ENCODE measurements around the gene CLIC3. TPM values are rescaled to one million over a fixed set of nuclear protein-coding genes. Genes with fewer than 3 reads are reported as not detected.

The CLIC3 gene
- total RNA-seq, 1 experiment from 2014 or later = not detected

- intact Hi-C loops (cut with micrococcal nuclease; ENCODE audit: unreplicated experiment) = no loop called here
Measured at GRCh38 chr9:137038916-137039315, 42.5 kb upstream of the CLIC3 start.

GRCh38 chr9:137037483-137037882 is 41.1 kb upstream of the CLIC3 start:
- CTCF ChIA-PET = interaction anchor here (0.6 kb wide), 1 partner anchor 188 kb away, joined by 4 read pairs; no protein-coding TSS in a partner anchor
- Histone ChIP-seq H3K27me3 (replicated peaks; ENCODE audit: insufficient read depth, low read depth, low read length, poor library complexity) (no peaks in the 10 kb centered on the region), H3K9me3 (ENCODE audit: low read depth, low read length, poor library complexity, severe bottlenecking) (no peaks in the 10 kb centered on the region), H3K4me3 (ENCODE audit: low read depth, low read length, poor library complexity, severe bottlenecking) (no peak overlapping the region), H3K27ac (ENCODE audit: low read depth, low read length, poor library complexity, severe bottlenecking) (no peak overlapping the region), H3K4me1 (ENCODE audit: insufficient read depth, low read length, poor library complexity, severe bottlenecking) (peaks cover 22% of the 10 kb centered on the region), H3K36me3 (ENCODE audit: insufficient read depth, low read length, poor library complexity, severe bottlenecking) (peaks cover 19% of the 10 kb centered on the region)
- POLR2A ChIA-PET (ENCODE audit: low non-redundant PET) = no interaction called here
- intact Hi-C loops (cut with micrococcal nuclease; ENCODE audit: unreplicated experiment) = no loop called here
- no TSS peak for BruUV-seq (replicated peaks)
- no peak for DNase-seq (ENCODE audit: low spot score)
- TF ChIP-seq, protein P1, sequence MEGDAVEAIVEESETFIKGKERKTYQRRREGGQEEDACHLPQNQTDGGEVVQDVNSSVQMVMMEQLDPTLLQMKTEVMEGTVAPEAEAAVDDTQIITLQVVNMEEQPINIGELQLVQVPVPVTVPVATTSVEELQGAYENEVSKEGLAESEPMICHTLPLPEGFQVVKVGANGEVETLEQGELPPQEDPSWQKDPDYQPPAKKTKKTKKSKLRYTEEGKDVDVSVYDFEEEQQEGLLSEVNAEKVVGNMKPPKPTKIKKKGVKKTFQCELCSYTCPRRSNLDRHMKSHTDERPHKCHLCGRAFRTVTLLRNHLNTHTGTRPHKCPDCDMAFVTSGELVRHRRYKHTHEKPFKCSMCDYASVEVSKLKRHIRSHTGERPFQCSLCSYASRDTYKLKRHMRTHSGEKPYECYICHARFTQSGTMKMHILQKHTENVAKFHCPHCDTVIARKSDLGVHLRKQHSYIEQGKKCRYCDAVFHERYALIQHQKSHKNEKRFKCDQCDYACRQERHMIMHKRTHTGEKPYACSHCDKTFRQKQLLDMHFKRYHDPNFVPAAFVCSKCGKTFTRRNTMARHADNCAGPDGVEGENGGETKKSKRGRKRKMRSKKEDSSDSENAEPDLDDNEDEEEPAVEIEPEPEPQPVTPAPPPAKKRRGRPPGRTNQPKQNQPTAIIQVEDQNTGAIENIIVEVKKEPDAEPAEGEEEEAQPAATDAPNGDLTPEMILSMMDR (conservative IDR thresholded peaks at IDR 0.05; ENCODE audit: low read depth, low read length) = no peak
- no peak for TF ChIP-seq EZH2 (IDR thresholded peaks at IDR 0.05; ENCODE audit: borderline replicate concordance, low read depth, low read length, poor library complexity, severe bottlenecking)

More at GRCh38 chr9:137038916-137039315, 42.5 kb upstream of the CLIC3 start:
- Histone ChIP-seq H3K4me1 (ENCODE audit: insufficient read depth, low read length, poor library complexity, severe bottlenecking) (peaks cover 26% of the 10 kb centered on the region), H3K27ac (ENCODE audit: low read depth, low read length, poor library complexity, severe bottlenecking) (no peak overlapping the region), H3K4me3 (ENCODE audit: low read depth, low read length, poor library complexity, severe bottlenecking) (no peak overlapping the region), H3K9me3 (ENCODE audit: low read depth, low read length, poor library complexity, severe bottlenecking) (no peaks in the 10 kb centered on the region), H3K27me3 (replicated peaks; ENCODE audit: insufficient read depth, low read depth, low read length, poor library complexity) (no peaks in the 10 kb centered on the region), H3K36me3 (ENCODE audit: insufficient read depth, low read length, poor library complexity, severe bottlenecking) (peaks cover 19% of the 10 kb centered on the region)
- no TSS peak for BruUV-seq (replicated peaks)
- ChIA-PET POLR2A (ENCODE audit: low non-redundant PET) (no interaction called here), CTCF (no interaction called here)
- TF ChIP-seq, protein P1 (conservative IDR thresholded peaks at IDR 0.05; ENCODE audit: low read depth, low read length) = no peak
- TF ChIP-seq EZH2 (IDR thresholded peaks at IDR 0.05; ENCODE audit: borderline replicate concordance, low read depth, low read length, poor library complexity, severe bottlenecking) = no peak
- no peak for DNase-seq (ENCODE audit: low spot score)

DNA sequence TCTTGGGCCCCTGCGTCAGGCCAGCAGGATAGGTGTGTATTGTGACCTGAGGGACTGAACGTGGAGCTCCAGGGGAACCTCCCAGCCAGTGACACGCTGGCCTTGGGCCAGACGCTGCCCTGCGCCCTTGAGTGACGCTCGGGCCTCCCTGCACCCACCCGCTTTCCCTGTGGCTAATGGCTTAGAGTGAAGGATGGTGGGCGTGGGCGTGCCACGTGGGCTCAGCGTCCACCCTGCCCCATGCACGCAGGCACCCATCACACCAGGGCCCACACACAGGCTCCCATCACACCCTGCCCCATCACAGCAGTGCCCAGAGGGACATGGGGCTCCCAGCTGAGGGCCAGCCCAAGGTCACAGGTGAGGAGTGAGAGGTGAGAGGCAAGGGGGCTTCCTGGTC is 40.7 kb upstream of the CLIC3 start:
- H3K27ac ChIP-seq (ENCODE audit: low read depth, low read length, poor library complexity, severe bottlenecking) = no peak overlapping the region
- DNase-seq (ENCODE audit: low spot score) = no peak
- H3K4me1 ChIP-seq (ENCODE audit: insufficient read depth, low read length, poor library complexity, severe bottlenecking) = peaks cover 22% of the 10 kb centered on the region
- CTCF ChIA-PET = interaction anchor here (0.6 kb wide), 1 partner anchor 188 kb away, joined by 4 read pairs; no protein-coding TSS in a partner anchor
- POLR2A ChIA-PET (ENCODE audit: low non-redundant PET) = no interaction called here
- no TSS peak for BruUV-seq (replicated peaks)
- TF ChIP-seq, protein P1 (conservative IDR thresholded peaks at IDR 0.05; ENCODE audit: low read depth, low read length) = no peak
- TF ChIP-seq EZH2 (IDR thresholded peaks at IDR 0.05; ENCODE audit: borderline replicate concordance, low read depth, low read length, poor library complexity, severe bottlenecking) = no peak
- no peaks in the 10 kb centered on the region for H3K27me3 ChIP-seq (replicated peaks; ENCODE audit: insufficient read depth, low read depth, low read length, poor library complexity)
- H3K36me3 ChIP-seq (ENCODE audit: insufficient read depth, low read length, poor library complexity, severe bottlenecking) = peaks cover 19% of the 10 kb centered on the region
- intact Hi-C loops (cut with micrococcal nuclease; ENCODE audit: unreplicated experiment) = no loop called here
- no peak overlapping the region for H3K4me3 ChIP-seq (ENCODE audit: low read depth, low read length, poor library complexity, severe bottlenecking)
- H3K9me3 ChIP-seq (ENCODE audit: low read depth, low read length, poor library complexity, severe bottlenecking) = no peaks in the 10 kb centered on the region

Data from A673 (cell line).